Measurements from ENCODE around the gene SAXO1. TPM values are rescaled to one million over a fixed set of nuclear protein-coding genes. Genes with fewer than 3 reads are reported as not detected.
"Not testable (repeated sequence)": the region's sequence is repeated elsewhere in the genome, so short reads cannot be mapped to it uniquely, and the experiment has no call there.

The SAXO1 gene
- total RNA-seq, 2 experiments from 2014 or later = not detected

- peaks cover 8% of the 10 kb centered on the region for H3K27me3 Mint-ChIP-seq
- ChIA-PET CTCF (no interaction called here), POLR2A (no interaction called here)
- H3K36me3 Mint-ChIP-seq (ENCODE audit: low read depth) = no peaks in the 10 kb centered on the region
- no peak overlapping the region for H3K4me3 Mint-ChIP-seq
- no peaks in the 10 kb centered on the region for H3K9me3 Mint-ChIP-seq
- DNase-seq = no peak
- H3K4me1 Mint-ChIP-seq = no peaks in the 10 kb centered on the region
- H3K27ac Mint-ChIP-seq = no peak overlapping the region
These were observed 97.5 kb downstream of the SAXO1 start for GRCh38 chr9:18935541-18935940.

GRCh38 chr9:18930611-18931010 is 102.4 kb downstream of the SAXO1 start:
- POLR2A ChIA-PET; H3K4me3 Mint-ChIP-seq; H3K9me3 Mint-ChIP-seq; H3K4me1 Mint-ChIP-seq; H3K36me3 Mint-ChIP-seq (ENCODE audit: low read depth); H3K27ac Mint-ChIP-seq; DNase-seq; CTCF ChIA-PET; H3K27me3 Mint-ChIP-seq: not testable (repeated sequence)

GRCh38 chr9:18928711-18929110 is 104.3 kb downstream of the SAXO1 start:
- Mint-ChIP-seq H3K27me3 (peaks cover 2% of the 10 kb centered on the region), H3K36me3 (ENCODE audit: low read depth) (no peaks in the 10 kb centered on the region), H3K27ac (no peak overlapping the region), H3K9me3 (no peaks in the 10 kb centered on the region), H3K4me3 (no peak overlapping the region), H3K4me1 (no peaks in the 10 kb centered on the region)
- no peak for DNase-seq
- CTCF ChIA-PET = no interaction called here
- POLR2A ChIA-PET = no interaction called here

- Mint-ChIP-seq H3K9me3 (no peaks in the 10 kb centered on the region), H3K27ac (no peak overlapping the region), H3K27me3 (no peaks in the 10 kb centered on the region), H3K36me3 (ENCODE audit: low read depth) (no peaks in the 10 kb centered on the region), H3K4me3 (no peak overlapping the region), H3K4me1 (no peaks in the 10 kb centered on the region)
- ChIA-PET CTCF (no interaction called here), POLR2A (no interaction called here)
- DNase-seq = no peak
These were observed 106.5 kb downstream of the SAXO1 start for GRCh38 chr9:18926513-18926912.

- ChIA-PET CTCF (no interaction called here), POLR2A (no interaction called here)
- H3K27ac Mint-ChIP-seq = no peak overlapping the region
- H3K36me3 Mint-ChIP-seq (ENCODE audit: low read depth) = no peaks in the 10 kb centered on the region
- H3K4me3 Mint-ChIP-seq = no peak overlapping the region
- H3K4me1 Mint-ChIP-seq = no peaks in the 10 kb centered on the region
- H3K27me3 Mint-ChIP-seq = no peaks in the 10 kb centered on the region
- H3K9me3 Mint-ChIP-seq = no peaks in the 10 kb centered on the region
- no peak for DNase-seq
These were observed 107.1 kb downstream of the SAXO1 start for GRCh38 chr9:18925880-18926279.

- CTCF ChIA-PET = no interaction called here
- H3K36me3 Mint-ChIP-seq (ENCODE audit: low read depth) = no peaks in the 10 kb centered on the region
- no peak overlapping the region for H3K27ac Mint-ChIP-seq
- POLR2A ChIA-PET = no interaction called here
- no peaks in the 10 kb centered on the region for H3K9me3 Mint-ChIP-seq
- no peaks in the 10 kb centered on the region for H3K4me1 Mint-ChIP-seq
- no peak overlapping the region for H3K4me3 Mint-ChIP-seq
- H3K27me3 Mint-ChIP-seq = peaks cover 1% of the 10 kb centered on the region
- no peak for DNase-seq
These were observed 109.2 kb downstream of the SAXO1 start for GRCh38 chr9:18923671-18924430.

- no peak overlapping the region for H3K27ac Mint-ChIP-seq
These were observed 109.8 kb downstream of the SAXO1 start for GRCh38 chr9:18923167-18923566.

GRCh38 chr9:18922161-18922885 is 110.7 kb downstream of the SAXO1 start:
- CTCF ChIA-PET = no interaction called here

More at GRCh38 chr9:18923167-18923566, 109.8 kb downstream of the SAXO1 start:
- Mint-ChIP-seq H3K4me3 (no peak overlapping the region), H3K4me1 (no peaks in the 10 kb centered on the region), H3K9me3 (no peaks in the 10 kb centered on the region), H3K36me3 (ENCODE audit: low read depth) (no peaks in the 10 kb centered on the region), H3K27me3 (peaks cover 1% of the 10 kb centered on the region)
- POLR2A ChIA-PET = no interaction called here
- DNase-seq = no peak
- CTCF ChIA-PET = no interaction called here

GRCh38 chr9:18921366-18922075 is 111.5 kb downstream of the SAXO1 start:
- no peak overlapping the region for H3K4me3 Mint-ChIP-seq
- H3K36me3 Mint-ChIP-seq (ENCODE audit: low read depth) = no peaks in the 10 kb centered on the region
- no peak for DNase-seq
- ChIA-PET CTCF (no interaction called here), POLR2A (no interaction called here)
- H3K9me3 Mint-ChIP-seq = no peaks in the 10 kb centered on the region
- peaks cover 3% of the 10 kb centered on the region for H3K27me3 Mint-ChIP-seq
- H3K4me1 Mint-ChIP-seq = no peaks in the 10 kb centered on the region
- no peak overlapping the region for H3K27ac Mint-ChIP-seq

More at GRCh38 chr9:18922161-18922885, 110.7 kb downstream of the SAXO1 start:
- POLR2A ChIA-PET = no interaction called here
- H3K4me3 Mint-ChIP-seq = no peak overlapping the region
- H3K27me3 Mint-ChIP-seq = peaks cover 1% of the 10 kb centered on the region
- H3K9me3 Mint-ChIP-seq = no peaks in the 10 kb centered on the region
- no peak for DNase-seq
- no peaks in the 10 kb centered on the region for H3K36me3 Mint-ChIP-seq (ENCODE audit: low read depth)
- H3K27ac Mint-ChIP-seq = no peak overlapping the region
- no peaks in the 10 kb centered on the region for H3K4me1 Mint-ChIP-seq

GRCh38 chr9:18920141-18921084 is 112.6 kb downstream of the SAXO1 start:
- ChIA-PET POLR2A (no interaction called here), CTCF (no interaction called here)
- no peaks in the 10 kb centered on the region for H3K36me3 Mint-ChIP-seq (ENCODE audit: low read depth)
- no peaks in the 10 kb centered on the region for H3K9me3 Mint-ChIP-seq
- no peak overlapping the region for H3K27ac Mint-ChIP-seq
- H3K4me3 Mint-ChIP-seq = no peak overlapping the region
- no peak for DNase-seq
- H3K27me3 Mint-ChIP-seq = peaks cover 3% of the 10 kb centered on the region
- H3K4me1 Mint-ChIP-seq = no peaks in the 10 kb centered on the region

- ChIA-PET CTCF (interaction anchor here (0.6 kb wide), 1 partner anchor 286 kb away, joined by 3 read pairs; no protein-coding TSS in a partner anchor), POLR2A (no interaction called here)
- DNase-seq = no peak
- Mint-ChIP-seq H3K4me1 (no peaks in the 10 kb centered on the region), H3K4me3 (no peak overlapping the region), H3K36me3 (ENCODE audit: low read depth) (no peaks in the 10 kb centered on the region), H3K9me3 (no peaks in the 10 kb centered on the region), H3K27ac (no peak overlapping the region), H3K27me3 (peaks cover 15% of the 10 kb centered on the region)
These were observed 121.2 kb downstream of the SAXO1 start for GRCh38 chr9:18911714-18912342.

- Mint-ChIP-seq H3K27me3 (peaks cover 13% of the 10 kb centered on the region), H3K36me3 (ENCODE audit: low read depth) (no peaks in the 10 kb centered on the region), H3K4me1 (no peaks in the 10 kb centered on the region), H3K9me3 (no peaks in the 10 kb centered on the region), H3K4me3 (no peak overlapping the region), H3K27ac (no peak overlapping the region)
- no peak for DNase-seq
- ChIA-PET POLR2A (no interaction called here), CTCF (no interaction called here)
These were observed 122.1 kb downstream of the SAXO1 start for GRCh38 chr9:18910916-18911315.
